IMR-90 (cell line): ENCODE measurements around the gene GUCD1. TPM values are rescaled to one million over a fixed set of nuclear protein-coding genes. Genes with fewer than 3 reads are reported as not detected.

Experiments
- ATAC-seq: fragments of 200-7000 bp; cut with Tn5 transposase; 2 replicates; pipeline ENCODE4 v1.9.1; 2020; ENCODE audit warnings: low read depth, mild to moderate bottlenecking, moderate library complexity
- BruUV-seq: library from RNA; stranded (reverse); fragments of 400-500 nt; replicated peaks from 2 replicates; lab custom pipeline; 2021; lab: Mats Ljungman, UMichigan
- CTCF ChIA-PET: fragments of 300-600 bp; formaldehyde crosslinking; extraction: SDS; loops from one replicate; lab custom pipeline; 2021; ENCODE audit warnings: antibody characterized with exemption; lab: Yijun Ruan, JAX
- POLR2A ChIA-PET: fragments of 300-600 bp; sonication (Branson Sonifier 250); formaldehyde crosslinking; loops from one replicate; lab custom pipeline; 2022; ENCODE audit warnings: antibody characterized with exemption; ENCODE audit not compliant: unreplicated experiment; lab: Charles Lee
- DNase-seq: peaks from one replicate; pipeline ENCODE4 v3.0.0; 2013
- H2AFZ ChIP-seq: replicated peaks from 2 replicates; pipeline ENCODE3; 2013; ENCODE audit warnings: low read length, mild to moderate bottlenecking; ENCODE audit not compliant: poor library complexity
- H2AK5ac ChIP-seq: 2 replicates; pipeline ENCODE4 v1.6.1; 2013; ENCODE audit warnings: low read depth, low read length, inconsistent platforms
- H2AK9ac ChIP-seq: replicated peaks from 2 replicates; pipeline ENCODE3; 2013; ENCODE audit warnings: mild to moderate bottlenecking, low read depth, low read length, moderate library complexity; ENCODE audit not compliant: poor library complexity
- H2BK120ac ChIP-seq: 2 replicates; pipeline ENCODE4 v1.6.1; 2013; ENCODE audit warnings: low read depth, low read length, inconsistent platforms
- H2BK15ac ChIP-seq: 3 replicates; pipeline ENCODE4 v1.6.1; 2013; ENCODE audit warnings: low read depth, low read length, inconsistent platforms
- H2BK20ac ChIP-seq: 2 replicates; pipeline ENCODE4 v1.6.1; 2013; ENCODE audit warnings: low read depth, mild to moderate bottlenecking, inconsistent platforms, low read length, moderate library complexity
- H2BK5ac ChIP-seq: 2 replicates; pipeline ENCODE4 v1.6.1; 2013; ENCODE audit warnings: mild to moderate bottlenecking, low read depth, low read length, inconsistent platforms; ENCODE audit not compliant: poor library complexity, severe bottlenecking
- H3K14ac ChIP-seq: replicated peaks from 2 replicates; pipeline ENCODE4 v1.6.1; 2013; ENCODE audit warnings: low read depth, low read length, inconsistent platforms
- H3K18ac ChIP-seq: 2 replicates; pipeline ENCODE4 v1.6.1; 2013; ENCODE audit warnings: low read depth, low read length, control low read depth
- H3K23ac ChIP-seq: 2 replicates; pipeline ENCODE4 v1.6.1; 2013; ENCODE audit warnings: low read depth, low read length, inconsistent platforms
- H3K27ac ChIP-seq: 2 replicates; pipeline ENCODE4 v1.5.1; 2013; ENCODE audit warnings: mild to moderate bottlenecking, control low read depth, low read length; ENCODE audit not compliant: insufficient read depth
- H3K27me3 ChIP-seq: 2 replicates; pipeline ENCODE4 v1.6.1; 2013; ENCODE audit warnings: low read length; ENCODE audit not compliant: control insufficient read depth, insufficient read depth
- H3K36me3 ChIP-seq: 2 replicates; pipeline ENCODE4 v1.6.1; 2013; ENCODE audit warnings: low read length, mixed read lengths; ENCODE audit not compliant: control insufficient read depth, insufficient read depth
- H3K4ac ChIP-seq: 2 replicates; pipeline ENCODE4 v1.6.1; 2013; ENCODE audit warnings: low read depth, low read length, inconsistent platforms
- H3K4me1 ChIP-seq: 2 replicates; pipeline ENCODE4 v1.6.1; 2013; ENCODE audit warnings: low read length, mixed read lengths; ENCODE audit not compliant: control insufficient read depth, insufficient read depth
- H3K4me2 ChIP-seq: 2 replicates; pipeline ENCODE4 v1.6.1; 2013; ENCODE audit warnings: low read depth, mild to moderate bottlenecking, control low read depth, low read length, moderate library complexity
- H3K4me3 ChIP-seq: 2 replicates; pipeline ENCODE4 v1.5.1; 2013; ENCODE audit warnings: low read depth, mild to moderate bottlenecking, control low read depth, low read length, moderate library complexity; ENCODE audit not compliant: insufficient read depth
- H3K56ac ChIP-seq: 2 replicates; pipeline ENCODE4 v1.6.1; 2013; ENCODE audit warnings: low read length, inconsistent platforms; ENCODE audit not compliant: insufficient read depth; ENCODE audit errors: extremely low read depth
- H3K79me1 ChIP-seq, 2 experiments: 2 replicates each; pipeline ENCODE4 v1.6.1; 2013; ENCODE audit warnings: low read length in 2 of 2, inconsistent platforms in 1 of 2, low read depth in 1 of 2
- H3K9ac ChIP-seq: 2 replicates; pipeline ENCODE4 v1.6.1; 2013; ENCODE audit warnings: low read depth, low read length, control low read depth
- H3K9me1 ChIP-seq: 2 replicates; pipeline ENCODE4 v1.6.1; 2013; ENCODE audit warnings: low read length, inconsistent platforms; ENCODE audit not compliant: insufficient read depth
- H3K9me3 ChIP-seq: 2 replicates; pipeline ENCODE4 v1.6.1; 2013; ENCODE audit warnings: low read length; ENCODE audit not compliant: control insufficient read depth, insufficient read depth
- H4K20me1 ChIP-seq: 2 replicates; pipeline ENCODE4 v1.6.1; 2013; ENCODE audit warnings: low read length, inconsistent platforms; ENCODE audit not compliant: insufficient read depth
- H4K5ac ChIP-seq: 2 replicates; pipeline ENCODE4 v1.6.1; 2013; ENCODE audit warnings: mild to moderate bottlenecking, low read depth, low read length, control low read depth
- H4K8ac ChIP-seq, 2 experiments: 2 replicates each; pipeline ENCODE4 v1.6.1; 2013; ENCODE audit warnings: low read depth in 2 of 2, low read length in 2 of 2, control low read depth in 1 of 2, inconsistent platforms in 1 of 2
- H4K91ac ChIP-seq: 2 replicates; pipeline ENCODE4 v1.6.1; 2013; ENCODE audit warnings: low read depth, low read length, inconsistent platforms; ENCODE audit not compliant: insufficient read depth
- BHLHE40 ChIP-seq: fragments of 150-350 bp; IDR thresholded peaks from 2 replicates; pipeline ENCODE4 v1.6.1; 2016; ENCODE audit warnings: mild to moderate bottlenecking, low read depth, low read length
- CEBPB ChIP-seq: IDR thresholded peaks from 2 replicates; pipeline ENCODE4 v1.6.1; 2012; ENCODE audit warnings: low read depth, low read length, improper control_type of control experiment
- CHD1 ChIP-seq: IDR thresholded peaks from 2 replicates; pipeline ENCODE4 v1.6.1; 2012; ENCODE audit warnings: low read depth, low read length, improper control_type of control experiment
- FOS ChIP-seq: fragments of 150-350 bp; IDR thresholded peaks from 2 replicates; pipeline ENCODE4 v1.6.1; 2016; ENCODE audit warnings: low read depth, low read length
- MAFK ChIP-seq: IDR thresholded peaks from 2 replicates; pipeline ENCODE4 v1.6.1; 2012; ENCODE audit warnings: low read depth, low read length, improper control_type of control experiment
- MAZ ChIP-seq: IDR thresholded peaks from 2 replicates; pipeline ENCODE4 v1.6.1; 2012; ENCODE audit warnings: low read depth, mild to moderate bottlenecking, low read length, improper control_type of control experiment, moderate library complexity, borderline replicate concordance
- MXI1 ChIP-seq: IDR thresholded peaks from 2 replicates; pipeline ENCODE4 v1.6.1; 2012; ENCODE audit warnings: low read depth, mild to moderate bottlenecking, low read length, moderate library complexity, borderline replicate concordance
- NFE2L2 ChIP-seq: fragments of 150-350 bp; IDR thresholded peaks from 2 replicates; pipeline ENCODE4 v1.6.1; 2016; ENCODE audit warnings: low read depth, mild to moderate bottlenecking, low read length
- POLR2A ChIP-seq: IDR thresholded peaks from 2 replicates; pipeline ENCODE4 v1.6.1; 2012; ENCODE audit warnings: mild to moderate bottlenecking, low read depth, low read length
- RAD21 ChIP-seq: IDR thresholded peaks from 2 replicates; pipeline ENCODE4 v1.6.1; 2012; ENCODE audit warnings: low read length, improper control_type of control experiment
- RCOR1 ChIP-seq: IDR thresholded peaks from 2 replicates; pipeline ENCODE4 v1.6.1; 2012; ENCODE audit warnings: mild to moderate bottlenecking, low read length, improper control_type of control experiment; ENCODE audit not compliant: insufficient replicate concordance
- RFX5 ChIP-seq: IDR thresholded peaks from 2 replicates; pipeline ENCODE4 v1.8.0; 2012; ENCODE audit warnings: low read depth, mild to moderate bottlenecking, low read length, moderate library complexity
- SMC3 ChIP-seq: fragments of 150-350 bp; IDR thresholded peaks from 2 replicates; pipeline ENCODE4 v1.6.1; 2016; ENCODE audit warnings: low read depth, mild to moderate bottlenecking, antibody characterized with exemption, low read length, moderate library complexity
- WGBS, 2 experiments: methylation state at CpG; one replicate each; pipeline versions ENCODE4 v1.1.5 to v1.1.7; 2013; ENCODE audit warnings: missing lambda C conversion rate in 2 of 2; ENCODE audit not compliant: insufficient read length in 1 of 2; ENCODE audit errors: extremely low coverage in 2 of 2; 5-methylcytosine and 5-hydroxymethylcytosine counted together
- dilution Hi-C: fragments of 300-500 bp; cut with HindIII; formaldehyde crosslinking; loops from one replicate; pipeline ENCODE4 v1.14.3; 2018; ENCODE audit warnings: low sequenced_read_pairs; ENCODE audit not compliant: unreplicated experiment
- in situ Hi-C: fragments of 300-500 bp; cut with MboI; formaldehyde crosslinking; loops from 3 replicates; pipeline ENCODE4 v1.14.3; 2019; ENCODE audit warnings: low sequenced_read_pairs, inconsistent platforms, mixed read lengths
- intact Hi-C: fragments of 100-400 bp; cut with micrococcal nuclease; formaldehyde crosslinking; loops from 2 replicates; pipeline ENCODE4 v1.10.0; 2022
- polyA plus RNA-seq, 3 experiments: library from polyadenylated mRNA; depleted of rRNA; stranded (reverse); fragments of >200 nt; gene quantifications; 2 replicates each; pipeline ENCODE4 v1.2.3, GENCODE V29; 2012; ENCODE audit warnings: low replicate concordance in 1 of 3
- total RNA-seq: library from RNA; depleted of rRNA; stranded (reverse); fragments of >200 nt; gene quantifications from 2 replicates; pipeline ENCODE4 v1.2.3, GENCODE V29; 2012
- TF ChIP-seq, protein P1 (sequence below): fragments of 150-350 bp; IDR thresholded peaks from 2 replicates; pipeline ENCODE4 v1.6.1; 2017; ENCODE audit warnings: mild to moderate bottlenecking, antibody characterized with exemption, low read length, low read depth
- TF ChIP-seq, protein P2 (sequence below): fragments of 150-350 bp; IDR thresholded peaks from 2 replicates; pipeline ENCODE4 v1.6.1; 2016; ENCODE audit warnings: low read depth, mild to moderate bottlenecking, low read length, moderate library complexity, borderline replicate concordance

GUCD1 gene
- total and polyA plus RNA-seq, 2 of the 4 experiments (the other 2 are of a cell fraction), result 97.6 to 143 TPM

DNA sequence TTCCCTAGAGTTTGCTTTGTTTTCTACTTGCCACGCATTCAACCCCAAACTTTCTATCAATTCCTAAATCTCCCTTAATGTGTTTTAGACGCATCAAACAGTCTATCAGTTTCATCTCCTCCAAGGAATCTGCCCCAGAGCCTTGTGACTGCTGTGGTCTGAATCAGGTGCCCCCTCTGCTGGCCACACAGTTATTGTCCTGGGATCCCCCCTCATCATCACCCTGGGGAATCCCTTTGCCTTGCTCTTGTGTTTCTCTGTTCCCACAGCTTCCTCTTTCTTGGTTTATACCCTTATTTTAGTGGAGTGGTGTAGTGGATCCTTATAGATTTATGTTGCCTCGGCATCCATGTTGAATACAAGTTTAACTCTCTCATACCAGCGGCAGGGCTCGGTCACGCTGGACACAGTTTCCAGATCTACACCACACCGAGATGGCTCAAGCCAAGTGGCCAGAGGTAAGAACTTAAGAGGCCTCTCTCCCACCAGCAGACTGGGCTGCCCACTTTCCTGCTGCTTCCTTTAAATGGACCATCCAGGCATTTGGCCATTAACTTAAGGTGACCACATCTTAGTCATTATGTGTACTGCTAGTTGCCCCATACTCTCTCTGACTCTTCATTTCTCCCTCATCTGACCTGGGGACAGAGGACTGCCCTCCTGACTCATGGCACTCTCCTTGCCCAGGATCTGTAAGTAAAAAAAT lies 51.6 kb downstream of the GUCD1 start:
- no peak overlapping the region for H2AK9ac ChIP-seq
- no peak overlapping the region for H2AFZ ChIP-seq
- H2BK20ac ChIP-seq, result no peak overlapping the region
- H3K56ac ChIP-seq, result no peak overlapping the region
- no peak overlapping the region for H2AK5ac ChIP-seq
- H3K14ac ChIP-seq, result no peak overlapping the region
- POLR2A ChIA-PET, result no interaction called here
- H4K20me1 ChIP-seq, result no peaks in the 10 kb centered on the region
- H3K18ac ChIP-seq, result no peak overlapping the region
- peaks cover 11% of the 10 kb centered on the region for H3K27me3 ChIP-seq
- no peak overlapping the region for H3K23ac ChIP-seq
- no peak overlapping the region for H2BK120ac ChIP-seq
- H3K9ac ChIP-seq, result no peak overlapping the region
- in situ Hi-C loops, result loop anchor here (5.0 kb wide), 1 partner anchor 86 kb away; no protein-coding TSS in a partner anchor
- H2BK5ac ChIP-seq, result no peak overlapping the region
- H3K9me3 ChIP-seq, result no peaks in the 10 kb centered on the region
- no peak overlapping the region for H4K91ac ChIP-seq
- dilution Hi-C loops, result no loop called here
- WGBS, 2 experiments, result 88% methylated on average over 5 of the region's 7 CpGs; no CpG with 5 or more reads in 1 of the 2 experiments
- no peak overlapping the region for H3K27ac ChIP-seq
- DNase-seq, result peak; percentile 63
- no peak overlapping the region for H3K4ac ChIP-seq
- H2BK15ac ChIP-seq, result no peak overlapping the region
- H3K4me3 ChIP-seq, result no peak overlapping the region
- H4K8ac ChIP-seq, result no peak overlapping the region
- intact Hi-C loops, result loop anchor here (1.0 kb wide), 2 partner anchors 80 to 178 kb away; no protein-coding TSS in a partner anchor
- peaks cover 5% of the 10 kb centered on the region for H3K4me1 ChIP-seq
- BruUV-seq, result no TSS peak
- no peaks in the 10 kb centered on the region for H3K79me1 ChIP-seq
- CTCF ChIA-PET, result interaction anchor here (0.6 to 1.3 kb wide), 3 partner anchors 20 to 170 kb away, joined by 3 to 4 read pairs (median 3); no protein-coding TSS in a partner anchor
- no peaks in the 10 kb centered on the region for H3K36me3 ChIP-seq
- H3K9me1 ChIP-seq, result peaks cover 2% of the 10 kb centered on the region; the same call in 1 of the 2 replicates
- H3K4me2 ChIP-seq, result no peak overlapping the region
- H4K5ac ChIP-seq, result no peak overlapping the region
- peak; percentile 92 for ATAC-seq
- no peak for TF ChIP-seq CHD1
- TF ChIP-seq MXI1, result no peak
- TF ChIP-seq, protein P1, sequence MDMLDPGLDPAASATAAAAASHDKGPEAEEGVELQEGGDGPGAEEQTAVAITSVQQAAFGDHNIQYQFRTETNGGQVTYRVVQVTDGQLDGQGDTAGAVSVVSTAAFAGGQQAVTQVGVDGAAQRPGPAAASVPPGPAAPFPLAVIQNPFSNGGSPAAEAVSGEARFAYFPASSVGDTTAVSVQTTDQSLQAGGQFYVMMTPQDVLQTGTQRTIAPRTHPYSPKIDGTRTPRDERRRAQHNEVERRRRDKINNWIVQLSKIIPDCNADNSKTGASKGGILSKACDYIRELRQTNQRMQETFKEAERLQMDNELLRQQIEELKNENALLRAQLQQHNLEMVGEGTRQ, result no peak
- no peak for TF ChIP-seq FOS
- TF ChIP-seq POLR2A, result no peak
- TF ChIP-seq NFE2L2, result no peak
- TF ChIP-seq BHLHE40, result no peak
- peak; percentile 63 for TF ChIP-seq CEBPB
- TF ChIP-seq MAZ, result no peak
- TF ChIP-seq RCOR1, result no peak
- TF ChIP-seq, protein P2, sequence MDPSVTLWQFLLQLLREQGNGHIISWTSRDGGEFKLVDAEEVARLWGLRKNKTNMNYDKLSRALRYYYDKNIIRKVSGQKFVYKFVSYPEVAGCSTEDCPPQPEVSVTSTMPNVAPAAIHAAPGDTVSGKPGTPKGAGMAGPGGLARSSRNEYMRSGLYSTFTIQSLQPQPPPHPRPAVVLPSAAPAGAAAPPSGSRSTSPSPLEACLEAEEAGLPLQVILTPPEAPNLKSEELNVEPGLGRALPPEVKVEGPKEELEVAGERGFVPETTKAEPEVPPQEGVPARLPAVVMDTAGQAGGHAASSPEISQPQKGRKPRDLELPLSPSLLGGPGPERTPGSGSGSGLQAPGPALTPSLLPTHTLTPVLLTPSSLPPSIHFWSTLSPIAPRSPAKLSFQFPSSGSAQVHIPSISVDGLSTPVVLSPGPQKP, result no peak
- TF ChIP-seq MAFK, result no peak
- TF ChIP-seq RAD21, result peak; percentile 85
- no peak for TF ChIP-seq RFX5
- TF ChIP-seq SMC3, result peak; percentile 86
